ENCODE results near the gene YIPF2. TPM values are rescaled to one million over a fixed set of nuclear protein-coding genes. Genes with fewer than 3 reads are reported as not detected.

Gene YIPF2
- total RNA-seq, 1 donor from 2014 or later = 57.9 TPM

- peak; percentile 97 for DNase-seq (ENCODE audit: low read depth)
Measured at GRCh38 chr19:10911579-10912363, 16.7 kb downstream of the YIPF2 start.

GRCh38 chr19:10908380-10908960 lies 20.0 kb downstream of the YIPF2 start:
- no peak for DNase-seq (ENCODE audit: low read depth)

- no peak for DNase-seq (ENCODE audit: low read depth)
Measured at GRCh38 chr19:10907925-10908324, 20.5 kb downstream of the YIPF2 start.

GRCh38 chr19:10899151-10899653 lies 29.2 kb downstream of the YIPF2 start:
- DNase-seq (ENCODE audit: low read depth) = peak; percentile 75

- no peak for DNase-seq (ENCODE audit: low read depth)
Measured at GRCh38 chr19:10898633-10899032, 29.8 kb downstream of the YIPF2 start.

- no peak for DNase-seq (ENCODE audit: low read depth)
Measured at GRCh38 chr19:10896851-10897526, 31.4 kb downstream of the YIPF2 start.

GRCh38 chr19:10895920-10896319 lies 32.5 kb downstream of the YIPF2 start:
- DNase-seq (ENCODE audit: low read depth) = no peak

GRCh38 chr19:10895363-10895762 lies 33.1 kb downstream of the YIPF2 start:
- no peak for DNase-seq (ENCODE audit: low read depth)

- DNase-seq (ENCODE audit: low read depth) = no peak
Measured at GRCh38 chr19:10894911-10895213, 33.6 kb downstream of the YIPF2 start.

- DNase-seq (ENCODE audit: low read depth) = peak; percentile 95
Measured at GRCh38 chr19:10892256-10892655, 36.2 kb downstream of the YIPF2 start.

- no peak for DNase-seq (ENCODE audit: low read depth)
Measured at GRCh38 chr19:10891405-10892086, 36.9 kb downstream of the YIPF2 start.

GRCh38 chr19:10889880-10890279 lies 38.6 kb downstream of the YIPF2 start:
- DNase-seq (ENCODE audit: low read depth) = no peak

- no peak for DNase-seq (ENCODE audit: low read depth)
Measured at GRCh38 chr19:10888421-10888866, 40.0 kb downstream of the YIPF2 start.

GRCh38 chr19:10887616-10888367 lies 40.6 kb downstream of the YIPF2 start:
- no peak for DNase-seq (ENCODE audit: low read depth)

GRCh38 chr19:10885201-10886169 lies 43.0 kb downstream of the YIPF2 start:
- no peak for DNase-seq (ENCODE audit: low read depth)

- peak; percentile 65 for DNase-seq (ENCODE audit: low read depth)
Measured at GRCh38 chr19:10884274-10884673, 44.2 kb downstream of the YIPF2 start.

- no peak for DNase-seq (ENCODE audit: low read depth)
Measured at GRCh38 chr19:10882108-10882457, 46.4 kb downstream of the YIPF2 start.

- DNase-seq (ENCODE audit: low read depth) = no peak
Measured at GRCh38 chr19:10881403-10882107, 46.9 kb downstream of the YIPF2 start.

- no peak for DNase-seq (ENCODE audit: low read depth)
Measured at GRCh38 chr19:10878253-10878652, 50.2 kb downstream of the YIPF2 start.

Measured in myocyte (in vitro differentiated cells).